GM21717 (cell line): Measurements from ENCODE around the gene RNF31.
"Not testable (repeated sequence)": the region's sequence is repeated elsewhere in the genome, so short reads cannot be mapped to it uniquely, and the experiment has no call there.

ENCODE experiments used
- ATAC-seq: cut with Tn5 transposase; IDR thresholded peaks from one replicate; pipeline ENCODE4 v1.9.1; 2021; ENCODE audit warnings: mild to moderate bottlenecking, moderate library complexity; ENCODE audit not compliant: unreplicated experiment

RNF31 gene

GRCh38 chr14:24197056-24197450 is 49.8 kb downstream of the RNF31 start:
- ATAC-seq = no peak

- ATAC-seq = no peak
Observed at GRCh38 chr14:24198814-24199524, 51.7 kb downstream of the RNF31 start.

- not testable (repeated sequence) for ATAC-seq
Observed at GRCh38 chr14:24202538-24202937, 55.2 kb downstream of the RNF31 start.

- not testable (repeated sequence) for ATAC-seq
Observed at GRCh38 chr14:24203249-24203886, 56.1 kb downstream of the RNF31 start.

- ATAC-seq = no peak
Observed at GRCh38 chr14:24204163-24205146, 57.2 kb downstream of the RNF31 start.

GRCh38 chr14:24206260-24207103 is 59.2 kb downstream of the RNF31 start:
- ATAC-seq = no peak

GRCh38 chr14:24207104-24207551 is 59.8 kb downstream of the RNF31 start:
- ATAC-seq = no peak

- no peak for ATAC-seq
Observed at GRCh38 chr14:24207625-24208024, 60.3 kb downstream of the RNF31 start.
